Forelimb muscle (tissue), 1 donor: ENCODE results near the gene LARGE1. TPM values are rescaled to one million over a fixed set of nuclear protein-coding genes. Genes with fewer than 3 reads are reported as not detected.

ENCODE experiments used
- DNase-seq: peaks from one replicate; pipeline ENCODE4 v3.0.0-alpha.2; 2013; ENCODE audit warnings: low read depth
- polyA plus RNA-seq: library from polyadenylated mRNA; unstranded; fragments of 120-200 nt; gene quantifications from one replicate; pipeline ENCODE4 v1.2.1, GENCODE V29; 2013; ENCODE audit not compliant: insufficient read length

LARGE1 gene
- polyA plus RNA-seq, 1 donor = 7.7 TPM

GRCh38 chr22:33776491-33776890 lies 143.8 kb downstream of the LARGE1 start:
- DNase-seq = no peak

DNA sequence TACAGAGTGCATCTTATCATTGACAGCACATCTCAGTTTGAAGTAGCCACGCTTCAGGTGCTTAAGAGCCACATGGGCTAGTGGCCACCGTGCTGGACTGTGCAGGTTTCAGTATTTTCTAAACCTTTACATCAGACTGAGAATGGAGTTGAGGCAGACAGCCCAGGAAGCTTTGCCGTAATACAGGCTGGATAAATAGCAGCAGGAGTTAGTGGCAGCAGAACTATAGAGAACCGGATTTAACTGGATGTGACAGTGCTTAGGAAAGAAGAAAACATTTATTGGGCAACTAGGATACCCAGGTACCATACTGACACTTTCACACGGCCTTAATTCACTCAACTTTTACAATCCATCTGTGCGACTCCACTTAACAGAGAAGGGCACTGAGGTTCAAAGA lies 145.5 kb downstream of the LARGE1 start:
- DNase-seq = no peak

DNA sequence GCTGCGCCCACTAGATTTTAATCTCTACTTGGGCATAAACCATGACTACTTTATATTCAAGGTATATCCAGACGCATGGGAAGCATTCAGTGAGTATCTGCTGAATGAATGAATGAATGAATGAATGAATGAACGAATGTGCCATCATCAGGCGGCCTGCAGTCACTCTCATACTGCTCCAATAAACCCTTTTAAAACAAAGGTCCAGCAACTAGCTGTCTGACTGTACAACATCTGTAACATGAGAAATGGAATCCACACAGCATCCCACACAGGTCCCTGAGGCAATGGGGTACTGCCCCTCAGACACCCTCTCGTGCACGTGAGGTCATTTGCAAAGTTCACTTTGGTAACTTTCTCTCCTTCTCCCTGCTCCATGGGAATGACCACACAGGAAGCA lies 147.5 kb downstream of the LARGE1 start:
- no peak for DNase-seq

- no peak for DNase-seq
Observed at GRCh38 chr22:33771136-33771535, 149.1 kb downstream of the LARGE1 start.

DNA sequence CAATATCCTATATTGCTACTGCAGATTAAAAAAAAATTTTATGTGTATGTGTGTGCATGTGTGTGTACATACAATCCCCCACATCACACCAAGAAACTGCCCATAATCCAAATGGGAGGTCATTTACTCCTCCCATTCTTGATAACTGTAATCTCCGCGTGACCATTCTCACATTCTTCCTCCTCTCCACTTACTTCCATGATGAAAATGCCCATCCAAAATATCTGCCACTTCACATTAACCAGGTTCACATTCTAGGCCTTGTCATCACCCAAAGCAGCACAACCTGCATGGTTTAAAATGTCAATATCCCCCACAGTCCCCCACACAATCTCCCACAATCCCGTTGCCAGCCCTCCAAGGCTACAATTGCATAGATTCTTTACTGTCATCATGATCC lies 149.6 kb downstream of the LARGE1 start:
- DNase-seq = no peak

GRCh38 chr22:33766091-33766490 lies 154.2 kb downstream of the LARGE1 start:
- DNase-seq = no peak

DNA sequence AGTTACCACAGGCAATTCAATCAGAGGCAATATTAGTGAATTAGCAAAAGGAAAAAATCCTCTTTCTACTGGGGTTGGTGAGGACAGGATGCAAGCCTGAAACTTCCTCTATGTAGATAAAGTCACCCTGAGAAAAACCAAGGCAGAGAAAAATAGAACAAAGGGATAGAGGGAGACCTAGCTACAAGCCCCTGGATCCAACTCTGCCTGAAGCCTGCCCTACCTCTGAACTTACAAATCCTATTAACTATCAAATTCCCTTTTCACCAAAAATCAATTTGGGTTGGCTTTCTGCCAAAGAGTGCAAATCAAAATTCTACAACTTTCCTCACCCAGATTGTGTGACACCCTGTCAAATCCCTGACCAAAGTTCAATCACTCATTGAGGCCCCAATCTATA lies 161.3 kb downstream of the LARGE1 start:
- no peak for DNase-seq

- no peak for DNase-seq
Observed at GRCh38 chr22:33757802-33758483, 162.3 kb downstream of the LARGE1 start.

DNA sequence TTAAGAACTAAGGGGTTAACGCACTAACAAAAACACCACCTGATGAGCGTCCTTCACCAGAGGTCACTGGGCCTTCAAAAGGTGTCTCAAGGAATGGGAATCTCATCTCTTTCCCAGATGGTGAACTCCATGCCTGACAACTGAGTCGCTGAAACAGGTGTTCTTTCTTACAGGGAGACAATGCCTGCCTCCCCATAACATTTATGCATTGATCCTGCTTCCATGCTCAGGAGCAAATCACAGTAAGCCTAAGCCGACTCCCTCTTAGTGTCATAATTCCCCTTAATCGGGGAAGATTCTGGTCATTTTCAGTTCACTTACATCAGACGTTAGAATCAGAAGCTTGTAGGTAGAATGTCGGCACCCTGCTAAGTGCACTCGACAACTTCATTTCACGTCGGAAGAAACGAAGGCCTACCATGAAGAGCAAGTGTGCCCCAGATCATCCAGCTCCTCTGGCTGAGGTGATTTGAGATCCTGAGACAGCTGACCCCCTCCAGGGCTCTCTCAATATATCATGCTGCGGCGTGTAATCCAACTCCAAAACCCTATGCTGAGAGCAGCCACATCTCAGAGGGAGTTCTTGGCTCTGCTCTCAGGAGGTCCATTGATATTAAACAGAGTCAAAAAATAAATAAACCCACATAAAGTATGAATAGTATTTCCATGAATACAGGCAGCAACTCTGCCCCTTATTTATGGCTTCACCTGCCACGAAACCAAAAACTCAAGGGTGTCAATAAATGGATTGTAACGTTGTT lies 163.1 kb downstream of the LARGE1 start:
- DNase-seq = no peak

DNA sequence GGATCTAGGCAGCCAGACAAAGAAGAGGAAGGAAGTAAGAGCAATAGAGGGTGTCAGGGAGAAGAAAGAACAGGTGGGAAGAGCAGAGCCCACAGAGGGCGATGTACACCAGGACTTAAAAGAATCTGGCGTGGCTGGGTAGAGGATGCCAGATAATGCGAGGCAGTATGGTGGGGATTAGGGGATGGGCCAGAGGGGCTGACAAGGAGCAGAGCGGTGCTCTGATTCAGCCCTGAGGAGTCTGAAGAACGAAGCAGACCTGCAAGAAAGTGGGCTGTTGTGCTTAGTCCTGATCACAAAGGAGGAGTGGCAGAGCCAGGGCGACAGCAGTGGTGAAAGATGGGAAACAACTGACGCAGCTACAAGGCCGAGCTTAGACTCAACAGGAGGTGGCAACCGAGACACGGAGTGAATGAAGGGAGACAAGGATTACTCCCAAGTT lies 163.7 kb downstream of the LARGE1 start:
- DNase-seq = no peak

GRCh38 chr22:33748714-33749113 lies 171.6 kb downstream of the LARGE1 start:
- DNase-seq = no peak

DNA sequence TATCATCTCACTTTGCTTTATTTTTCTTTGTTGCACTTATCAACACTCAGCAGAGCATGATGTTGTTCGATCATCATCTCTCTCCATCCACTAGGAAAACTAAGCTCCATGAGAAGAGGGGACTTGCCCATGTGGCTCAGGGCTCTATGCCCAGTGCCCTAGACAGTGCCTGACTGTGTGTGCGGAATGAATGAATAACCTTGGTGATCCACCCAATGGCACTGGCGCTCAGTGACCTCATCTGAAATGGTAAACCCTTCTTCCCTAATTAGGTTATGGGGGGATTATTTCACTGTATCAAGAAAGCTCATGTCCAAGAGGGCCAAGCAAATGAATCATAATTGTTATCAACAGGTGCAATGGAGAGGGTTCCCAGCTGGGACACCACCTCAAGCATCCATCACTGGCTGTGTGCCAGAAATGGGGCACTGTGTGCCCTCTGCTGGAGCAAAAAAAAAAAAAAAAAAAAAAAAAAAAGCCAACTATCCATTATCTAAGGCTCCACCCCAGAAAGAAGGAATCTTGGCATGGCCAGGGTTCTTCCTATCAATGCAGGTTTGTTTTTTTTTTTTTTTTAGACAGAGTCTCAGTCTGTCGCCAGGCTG lies 172.6 kb downstream of the LARGE1 start:
- DNase-seq = no peak

DNA sequence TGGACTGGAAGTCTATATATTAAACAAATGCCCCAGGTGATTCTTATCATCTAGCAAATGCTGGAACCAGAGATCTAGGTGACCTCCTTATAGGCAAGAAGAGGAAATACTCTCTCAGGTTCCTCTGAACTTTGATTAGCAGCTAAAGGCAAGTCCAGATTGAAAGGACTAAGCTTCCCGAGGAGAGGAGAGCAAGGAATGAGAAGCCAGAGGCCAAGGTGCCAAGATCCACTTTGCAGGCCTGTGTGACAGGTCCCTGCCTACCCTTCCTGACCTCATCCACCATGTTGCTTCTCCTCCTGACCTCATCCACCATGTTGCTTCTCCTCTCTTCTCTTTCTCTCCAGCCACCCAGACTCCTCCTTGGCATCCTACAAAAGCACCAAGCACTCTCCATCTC lies 173.2 kb downstream of the LARGE1 start:
- DNase-seq = no peak

DNA sequence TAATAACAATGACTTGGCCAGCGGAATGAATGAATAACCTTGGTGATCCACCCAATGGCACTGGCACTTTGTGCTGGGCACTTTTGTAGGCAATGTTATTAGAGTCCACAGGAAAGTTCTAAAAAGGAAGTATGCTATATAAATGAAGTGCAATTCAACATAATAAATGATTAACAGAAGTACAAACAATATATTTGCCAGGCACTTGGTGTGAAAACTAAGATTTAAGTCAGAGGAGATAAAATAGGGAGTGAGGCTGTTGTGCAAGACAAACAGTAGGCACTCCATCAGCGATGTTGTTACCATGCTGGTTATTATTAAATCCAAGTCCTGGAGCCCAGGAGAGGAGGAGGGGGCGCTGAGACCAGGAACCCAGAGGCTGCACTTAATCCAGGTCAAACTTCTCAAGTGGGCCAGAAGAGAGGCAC lies 173.8 kb downstream of the LARGE1 start:
- DNase-seq = no peak

DNA sequence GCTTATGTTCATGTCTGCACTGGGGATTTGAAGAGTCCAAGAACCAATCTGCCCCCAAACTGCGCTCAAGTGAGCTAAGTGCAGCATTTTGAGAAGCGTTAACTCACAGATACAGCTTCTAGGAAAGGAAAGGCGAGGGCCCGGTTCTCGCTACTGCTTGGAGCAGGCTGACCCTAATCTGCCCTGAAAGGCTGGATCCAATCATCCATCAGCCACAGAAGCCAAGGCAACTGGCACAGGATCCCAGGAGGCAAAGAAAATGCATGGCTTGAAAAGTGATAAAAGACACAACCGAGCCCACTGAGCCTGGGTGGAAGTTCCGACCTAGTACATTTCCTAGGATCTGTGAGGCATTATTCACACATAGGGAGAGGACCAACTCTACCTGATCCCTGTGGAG lies 174.8 kb downstream of the LARGE1 start:
- DNase-seq = no peak

GRCh38 chr22:33743756-33744155 lies 176.5 kb downstream of the LARGE1 start:
- no peak for DNase-seq

DNA sequence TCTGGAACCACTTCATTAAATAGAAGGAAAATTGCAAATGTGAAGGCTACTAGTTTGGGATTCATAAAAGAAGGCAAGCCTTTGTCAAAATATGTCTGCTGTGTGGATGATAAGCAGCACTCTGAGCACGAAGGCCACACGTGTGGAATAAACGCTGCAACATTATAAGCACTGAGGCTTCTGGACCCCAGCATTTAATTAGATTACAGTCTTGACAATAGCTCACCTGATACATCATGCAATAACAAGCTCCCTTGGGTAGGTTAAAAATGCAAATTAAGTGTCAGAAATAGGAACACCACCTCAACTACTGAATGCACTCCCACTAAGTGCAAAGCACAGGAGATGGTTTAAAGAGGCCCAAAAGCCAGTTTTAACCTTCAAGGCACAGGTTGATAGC lies 179.3 kb downstream of the LARGE1 start:
- no peak for DNase-seq

GRCh38 chr22:33739516-33739915 lies 180.8 kb downstream of the LARGE1 start:
- DNase-seq = no peak

GRCh38 chr22:33737662-33738061 lies 182.6 kb downstream of the LARGE1 start:
- DNase-seq = no peak

DNA sequence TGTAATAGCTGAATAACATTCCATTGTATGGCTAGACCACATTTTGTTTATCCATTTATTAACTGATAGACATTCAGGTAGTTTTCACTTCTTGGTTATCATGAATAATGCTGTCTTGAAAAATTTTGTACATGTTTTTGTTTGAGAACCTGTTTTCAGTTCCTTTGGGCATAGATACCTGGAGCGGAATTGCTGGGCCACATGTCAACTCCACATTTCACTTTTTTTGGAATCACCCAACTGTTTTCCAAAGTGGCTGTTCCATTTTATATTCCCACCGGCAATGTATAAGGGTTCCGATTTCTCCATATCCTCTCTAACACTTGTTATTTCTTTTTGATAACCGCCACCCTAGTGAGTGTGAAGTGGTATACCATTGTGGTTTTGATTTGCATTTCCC lies 184.3 kb downstream of the LARGE1 start:
- DNase-seq = no peak

- no peak for DNase-seq
Observed at GRCh38 chr22:33728847-33729246, 191.4 kb downstream of the LARGE1 start.

- peak; percentile 60 for DNase-seq
Observed at GRCh38 chr22:33726294-33726734, 194.0 kb downstream of the LARGE1 start.

DNA sequence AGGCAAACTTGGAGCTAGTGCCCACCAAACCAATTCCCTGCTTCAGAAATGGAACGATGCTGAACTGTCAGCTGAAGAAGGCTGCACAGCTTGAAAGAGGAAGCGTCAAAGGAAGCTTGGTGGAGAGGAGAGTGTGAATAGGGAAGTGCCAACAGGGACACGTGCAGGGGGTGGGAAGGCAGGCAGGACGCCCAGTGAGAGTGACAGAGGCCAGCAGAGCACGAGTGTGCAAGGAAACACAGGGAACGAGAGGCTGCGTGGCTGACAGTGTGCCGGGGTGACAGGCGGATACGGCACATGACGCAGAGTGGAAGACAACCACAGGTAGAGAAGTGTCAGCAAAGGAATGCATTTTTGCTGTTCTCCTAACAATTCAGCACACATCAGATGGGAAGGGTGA lies 196.4 kb downstream of the LARGE1 start:
- DNase-seq = no peak
